GM21423 (cell line): ENCODE results near the gene GLIPR2.

Experiments used
- ATAC-seq: cut with Tn5 transposase; IDR thresholded peaks from one replicate; pipeline ENCODE4 v1.9.1; 2021; ENCODE audit warnings: mild to moderate bottlenecking, moderate library complexity; ENCODE audit not compliant: unreplicated experiment

Gene GLIPR2

DNA sequence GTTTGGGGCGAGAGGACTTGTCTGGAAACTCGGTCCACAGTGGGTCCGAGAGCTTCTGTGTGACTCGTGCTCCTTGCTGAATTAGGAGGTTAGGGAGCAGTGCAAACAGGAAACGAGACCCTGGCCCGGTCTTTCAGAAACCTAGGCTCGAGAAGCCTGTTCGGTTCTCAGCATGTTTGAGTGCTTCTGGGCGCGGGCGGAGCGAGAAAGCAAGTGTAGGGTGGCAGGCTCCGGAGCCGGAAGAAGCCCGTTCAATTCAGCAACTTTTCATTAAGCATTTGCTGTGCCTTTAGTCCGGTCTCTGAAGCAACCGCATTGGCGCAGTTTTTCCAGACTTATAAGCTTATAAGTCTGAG is 54.7 kb downstream of the GLIPR2 start:
- ATAC-seq: no peak

DNA sequence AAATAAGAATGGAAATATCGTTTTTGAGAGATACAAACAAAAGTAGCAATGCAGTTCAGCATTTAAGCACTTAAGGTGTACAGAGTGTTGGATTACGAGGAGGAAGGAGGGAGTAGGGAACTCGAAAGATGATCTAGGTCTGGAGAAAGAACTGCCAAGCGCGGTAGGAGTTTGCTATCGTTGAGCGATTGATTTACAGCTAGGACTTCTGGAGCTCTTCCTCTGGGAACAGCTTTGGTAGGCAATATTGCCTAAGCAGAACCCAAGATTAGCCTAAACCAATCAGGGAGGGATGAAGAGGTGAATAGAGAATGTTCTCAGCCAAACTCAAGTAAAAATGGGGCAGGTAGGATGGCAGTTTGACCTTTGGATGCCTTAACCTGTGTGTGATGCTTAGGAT is 55.2 kb downstream of the GLIPR2 start:
- ATAC-seq: no peak

GRCh38 chr9:36192196-36192595 is 55.7 kb downstream of the GLIPR2 start:
- ATAC-seq: no peak

- ATAC-seq: no peak
These were observed 56.5 kb downstream of the GLIPR2 start for GRCh38 chr9:36193023-36193422.

GRCh38 chr9:36194326-36195000 is 57.9 kb downstream of the GLIPR2 start:
- ATAC-seq: no peak

GRCh38 chr9:36204906-36205547 is 68.5 kb downstream of the GLIPR2 start:
- no peak for ATAC-seq

- no peak for ATAC-seq
These were observed 70.5 kb downstream of the GLIPR2 start for GRCh38 chr9:36207016-36207415.

DNA sequence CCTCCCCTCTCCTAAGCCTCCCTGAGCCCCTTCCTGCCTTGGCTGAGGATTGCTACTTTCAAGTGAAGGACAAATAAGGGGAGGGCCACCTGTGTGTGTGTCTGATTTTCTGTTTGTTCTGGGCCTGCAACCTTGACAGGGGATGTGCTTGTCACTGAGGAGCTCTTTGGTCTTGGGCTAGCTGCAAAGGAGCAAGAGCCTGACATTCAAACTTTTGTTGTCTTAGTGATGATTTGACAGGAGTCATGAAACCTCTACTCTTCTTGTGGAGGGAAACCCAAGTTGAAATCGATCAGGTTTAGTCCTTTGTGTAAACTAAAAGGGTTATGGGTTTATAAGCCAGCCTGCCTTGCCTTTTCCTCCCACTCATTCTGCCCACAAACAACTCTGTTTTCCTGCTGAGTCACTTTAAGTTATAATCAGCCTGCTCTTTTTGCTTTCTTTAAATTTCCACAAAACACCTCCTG is 71.0 kb downstream of the GLIPR2 start:
- ATAC-seq: no peak

GRCh38 chr9:36208521-36209253 is 72.2 kb downstream of the GLIPR2 start:
- no peak for ATAC-seq

DNA sequence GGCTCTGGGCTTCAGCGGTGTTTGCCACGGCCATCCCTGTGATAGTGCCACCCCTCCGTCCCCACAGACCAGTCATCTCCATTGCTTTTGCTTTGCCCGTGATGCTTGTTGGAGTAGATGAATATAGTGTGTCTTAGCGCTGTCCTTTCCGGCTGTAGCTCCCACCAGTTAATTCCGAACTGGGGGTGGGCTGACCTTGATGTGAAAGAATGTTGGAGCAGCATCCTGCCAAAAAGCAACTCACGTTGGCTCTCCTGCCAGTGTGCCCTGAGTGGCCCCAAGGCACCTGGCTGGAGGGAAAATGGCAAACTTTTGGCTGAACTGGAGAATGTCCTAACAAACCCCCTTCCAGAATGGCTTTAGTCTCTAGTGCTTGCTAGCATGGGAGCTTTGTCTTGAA is 74.2 kb downstream of the GLIPR2 start:
- ATAC-seq: no peak

GRCh38 chr9:36211510-36211909 is 75.0 kb downstream of the GLIPR2 start:
- no peak for ATAC-seq

DNA sequence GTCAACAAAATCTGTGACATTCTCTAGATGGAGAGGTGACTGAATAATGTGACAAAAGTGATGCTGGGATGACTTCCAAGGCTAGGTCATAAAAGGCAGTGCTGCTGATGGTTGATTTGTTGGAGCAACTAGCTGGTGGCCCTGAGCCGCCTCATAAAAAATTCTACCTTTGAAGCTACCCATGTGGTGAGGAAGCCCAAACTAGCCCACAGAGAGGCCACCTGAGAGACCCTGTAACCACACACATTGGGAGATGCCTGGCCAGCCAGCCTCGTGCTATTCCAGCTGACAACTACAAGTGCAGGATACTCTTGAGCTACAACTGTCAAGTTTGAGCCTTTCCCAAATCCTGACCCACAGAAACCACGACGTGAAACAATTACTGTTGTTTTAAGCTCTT is 76.9 kb downstream of the GLIPR2 start:
- no peak for ATAC-seq
